A549 (cell line): ENCODE data around the gene RBM47. TPM values are rescaled to one million over a fixed set of nuclear protein-coding genes. Genes with fewer than 3 reads are reported as not detected.

Experiments used
- ATAC-seq, 2 experiments: fragments of 200-7000 bp in 1 of 2; fragments of >200 bp in 1 of 2; cut with Nextera tagmentation in 1 of 2; cut with Tn5 transposase in 1 of 2; 3 replicates each; pipeline versions ENCODE4 v1.8.0 to v1.9.1; 2018 to 2020; ENCODE audit warnings: mild to moderate bottlenecking in 1 of 2, moderate library complexity in 1 of 2
- CTCF ChIA-PET: fragments of 300-600 bp; sonication (Branson Sonifier 250); formaldehyde crosslinking; extraction: SDS; loops from one replicate; lab custom pipeline; 2021; ENCODE audit warnings: antibody characterized with exemption, inconsistent platforms; lab: Yijun Ruan, JAX
- POLR2A ChIA-PET: fragments of 350-600 bp; formaldehyde crosslinking; extraction: SDS; loops from one replicate; lab custom pipeline; 2021; ENCODE audit warnings: antibody characterized with exemption, inconsistent platforms; lab: Yijun Ruan, JAX
- DNase-seq, 2 experiments: peaks; one replicate each; pipeline versions ENCODE4 v3.0.0 to v3.0.0-alpha.2; 2011 to 2016; ENCODE audit warnings: low read depth in 1 of 2, low spot score in 1 of 2
- FAIRE-seq: peaks from 2 replicates; lab custom pipeline; 2011; peaks lifted over from hg19 to GRCh38; lab: Jason Lieb, UNC
- H3K27ac ChIP-seq, 2 experiments: fragments of >200 bp; sonication (Bioruptor Twin); formaldehyde crosslinking; 3 replicates each; pipeline ENCODE4 v1.5.1; 2016 to 2017
- H3K4me1 ChIP-seq: fragments of >200 bp; sonication (Bioruptor Twin); formaldehyde crosslinking; 3 replicates; pipeline ENCODE4 v1.6.1; 2016
- H3K4me2 ChIP-seq: fragments of >200 bp; sonication (Bioruptor Twin); formaldehyde crosslinking; 3 replicates; pipeline ENCODE4 v1.6.1; 2016
- H3K4me3 ChIP-seq: fragments of >200 bp; sonication (Bioruptor Twin); formaldehyde crosslinking; 3 replicates; pipeline ENCODE4 v1.5.1; 2016
- H3K9me3 ChIP-seq: fragments of >200 bp; sonication (Bioruptor Twin); formaldehyde crosslinking; 3 replicates; pipeline ENCODE4 v1.6.1; 2016
- CEBPB ChIP-seq, 2 experiments: fragments of >200 bp in 1 of 2; sonication (Bioruptor Twin) in 1 of 2; formaldehyde crosslinking in 1 of 2; IDR thresholded peaks; 2 replicates each; pipeline ENCODE4 v1.6.1; 2012 to 2016
- CHD4 ChIP-seq: fragments of 200-600 bp; sonication (generic); IDR thresholded peaks from 2 replicates; pipeline ENCODE4 v1.6.1; 2016; ENCODE audit warnings: antibody characterized with exemption, mild to moderate bottlenecking, borderline replicate concordance
- CTCF ChIP-seq: fragments of >200 bp; sonication (Bioruptor Twin); formaldehyde crosslinking; IDR thresholded peaks from 3 replicates; pipeline ENCODE4 v1.5.1; 2016
- EHF ChIP-seq: fragments of 250-450 bp; sonication (Bioruptor Pico); IDR thresholded peaks from 2 replicates; pipeline ENCODE4 v1.5.0; 2020; ENCODE audit warnings: mild to moderate bottlenecking
- EHMT2 ChIP-seq: fragments of 200-600 bp; sonication (generic); IDR thresholded peaks from 2 replicates; pipeline ENCODE4 v1.6.1; 2016; ENCODE audit warnings: antibody characterized with exemption, low read depth, mild to moderate bottlenecking, moderate library complexity
- ESRRA ChIP-seq: fragments of 150-350 bp; IDR thresholded peaks from 2 replicates; pipeline ENCODE4 v1.6.1; 2014; ENCODE audit warnings: mild to moderate bottlenecking, low read length, borderline replicate concordance
- GATA3 ChIP-seq: IDR thresholded peaks from 2 replicates; pipeline ENCODE4 v1.6.1; 2012; ENCODE audit warnings: borderline replicate concordance
- HES2 ChIP-seq: fragments of >200 bp; sonication (Bioruptor Twin); formaldehyde crosslinking; IDR thresholded peaks from 2 replicates; pipeline ENCODE4 v1.6.1; 2016
- JUNB ChIP-seq: fragments of >200 bp; sonication (Bioruptor Twin); formaldehyde crosslinking; IDR thresholded peaks from 2 replicates; pipeline ENCODE4 v1.6.1; 2016
- MAZ ChIP-seq: fragments of 150-350 bp; IDR thresholded peaks from 2 replicates; pipeline ENCODE4 v1.6.1; 2014; ENCODE audit warnings: antibody characterized with exemption, low read depth, low read length, borderline replicate concordance
- NR3C1 ChIP-seq: fragments of >200 bp; sonication (Bioruptor Twin); formaldehyde crosslinking; IDR thresholded peaks from 3 replicates; pipeline ENCODE4 v1.6.1; 2017
- POLR2A ChIP-seq: IDR thresholded peaks from 2 replicates; pipeline ENCODE4 v1.6.1; 2012; ENCODE audit warnings: mild to moderate bottlenecking, low read length
- RARB ChIP-seq: fragments of 250-450 bp; sonication (Bioruptor Pico); IDR thresholded peaks from 2 replicates; pipeline ENCODE4 v1.8.0; 2021; ENCODE audit warnings: mild to moderate bottlenecking, moderate library complexity
- REST ChIP-seq: fragments of 200-600 bp; sonication (generic); IDR thresholded peaks from 2 replicates; pipeline ENCODE4 v1.6.1; 2016; ENCODE audit warnings: antibody characterized with exemption, mild to moderate bottlenecking, moderate library complexity
- RFX5 ChIP-seq: fragments of 450-650 bp; IDR thresholded peaks from 2 replicates; pipeline ENCODE4 v1.7.1; 2014; ENCODE audit warnings: antibody characterized with exemption, mild to moderate bottlenecking, moderate library complexity
- SMC3 ChIP-seq: fragments of >200 bp; sonication (Bioruptor Twin); formaldehyde crosslinking; IDR thresholded peaks from 3 replicates; pipeline ENCODE4 v1.6.1; 2018; ENCODE audit warnings: inconsistent platforms
- TFCP2L1 ChIP-seq: fragments of 250-450 bp; sonication (Bioruptor Pico); IDR thresholded peaks from 2 replicates; pipeline ENCODE4 v1.5.0; 2021; ENCODE audit warnings: mild to moderate bottlenecking
- TP53 ChIP-seq: fragments of 250-450 bp; sonication (Bioruptor Pico); IDR thresholded peaks from 2 replicates; pipeline ENCODE4 v1.5.0; 2021; ENCODE audit warnings: mild to moderate bottlenecking, moderate library complexity
- ZC3H11A ChIP-seq: fragments of 450-650 bp; IDR thresholded peaks from 2 replicates; pipeline ENCODE4 v1.6.1; 2014; ENCODE audit warnings: antibody characterized with exemption, mild to moderate bottlenecking
- ZNF302 ChIP-seq: fragments of 250-450 bp; sonication (Bioruptor Pico); IDR thresholded peaks from 2 replicates; pipeline ENCODE4 v1.9.0; 2021; ENCODE audit warnings: inconsistent platforms, mild to moderate bottlenecking, moderate library complexity
- WGBS: methylation state at CpG from one replicate; pipeline ENCODE4 v1.1.6; 2017; ENCODE audit errors: missing lambda C conversion rate; 5-methylcytosine and 5-hydroxymethylcytosine counted together
- polyA plus RNA-seq, 4 experiments: library from polyadenylated mRNA; depleted of rRNA in 3 of 4; stranded (reverse); fragments of >200 nt; fragmentation: RNase III in 1 of 4; extraction: RNeasy Plus Mini Kit Qiagen cat#74134 plus additional on column Dnase treatment in 1 of 4; gene quantifications; 2 replicates in 3 of 4; 3 replicates in 1 of 4; pipeline ENCODE4 v1.2.3, GENCODE V29; 2011 to 2017
- TF ChIP-seq, protein P1 (sequence below): fragments of 250-450 bp; sonication (Bioruptor Pico); IDR thresholded peaks from 2 replicates; pipeline ENCODE4 v1.5.0; 2021; ENCODE audit warnings: mild to moderate bottlenecking, moderate library complexity, borderline replicate concordance
- TF ChIP-seq, protein P2 (sequence below): IDR thresholded peaks from 2 replicates; pipeline ENCODE4 v1.6.1; 2012; ENCODE audit warnings: low read depth, borderline replicate concordance
- TF ChIP-seq, protein P3 (sequence below): fragments of 450-650 bp; IDR thresholded peaks from 2 replicates; pipeline ENCODE4 v1.6.1; 2014; ENCODE audit warnings: antibody characterized with exemption

The RBM47 gene
- polyA plus RNA-seq, 2 of the 4 experiments (the other 2 are of a cell fraction) = 38.1 to 43.3 TPM

- TF ChIP-seq ESRRA (no peak), CTCF (no peak), GATA3 (no peak), CEBPB (IDR thresholded peaks at IDR 0.05) (no peak), ZC3H11A (no peak)
- TF ChIP-seq, protein P1, sequence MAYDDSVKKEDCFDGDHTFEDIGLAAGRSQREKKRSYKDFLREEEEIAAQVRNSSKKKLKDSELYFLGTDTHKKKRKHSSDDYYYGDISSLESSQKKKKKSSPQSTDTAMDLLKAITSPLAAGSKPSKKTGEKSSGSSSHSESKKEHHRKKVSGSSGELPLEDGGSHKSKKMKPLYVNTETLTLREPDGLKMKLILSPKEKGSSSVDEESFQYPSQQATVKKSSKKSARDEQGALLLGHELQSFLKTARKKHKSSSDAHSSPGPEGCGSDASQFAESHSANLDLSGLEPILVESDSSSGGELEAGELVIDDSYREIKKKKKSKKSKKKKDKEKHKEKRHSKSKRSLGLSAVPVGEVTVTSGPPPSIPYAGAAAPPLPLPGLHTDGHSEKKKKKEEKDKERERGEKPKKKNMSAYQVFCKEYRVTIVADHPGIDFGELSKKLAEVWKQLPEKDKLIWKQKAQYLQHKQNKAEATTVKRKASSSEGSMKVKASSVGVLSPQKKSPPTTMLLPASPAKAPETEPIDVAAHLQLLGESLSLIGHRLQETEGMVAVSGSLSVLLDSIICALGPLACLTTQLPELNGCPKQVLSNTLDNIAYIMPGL (CRISPR knock-in tag) = no peak
- TF ChIP-seq, all 56 proteins: peak for 0
- Histone ChIP-seq H3K4me1 (peaks cover 5% of the 10 kb centered on the region; the same call in 2 of the 3 replicates), H3K9me3 (peaks cover 10% of the 10 kb centered on the region; the same call in 2 of the 3 replicates), H3K4me2 (no peak overlapping the region), H3K27ac (no peak overlapping the region), H3K4me3 (no peak overlapping the region)
- DNase-seq = no peak
- ATAC-seq = no peak
- CTCF ChIA-PET = no interaction called here
- POLR2A ChIA-PET = no interaction called here
- 89% methylated on average over 4 of the region's 4 CpGs for WGBS
- no peak for FAIRE-seq
These were observed 223.3 kb downstream of the RBM47 start for GRCh38 chr4:40406340-40406739.

GRCh38 chr4:40405193-40405592 lies 224.5 kb downstream of the RBM47 start:
- no peak for FAIRE-seq
- peaks cover 10% of the 10 kb centered on the region; the same call in 2 of the 3 replicates for H3K9me3 ChIP-seq
- no peak for ATAC-seq
- 86% methylated on average over 4 of the region's 4 CpGs for WGBS
- CTCF ChIA-PET = no interaction called here
- TF ChIP-seq JUNB (no peak), EHMT2 (no peak), CHD4 (no peak), CEBPB (IDR thresholded peaks at IDR 0.05) (no peak), EHF (CRISPR knock-in tag) (no peak), MAZ (no peak), NR3C1 (no peak), HES2 (no peak), ZNF302 (CRISPR knock-in tag) (no peak), TP53 (CRISPR knock-in tag) (no peak)
- TF ChIP-seq, protein P1 (CRISPR knock-in tag) = no peak
- TF ChIP-seq, protein P2, sequence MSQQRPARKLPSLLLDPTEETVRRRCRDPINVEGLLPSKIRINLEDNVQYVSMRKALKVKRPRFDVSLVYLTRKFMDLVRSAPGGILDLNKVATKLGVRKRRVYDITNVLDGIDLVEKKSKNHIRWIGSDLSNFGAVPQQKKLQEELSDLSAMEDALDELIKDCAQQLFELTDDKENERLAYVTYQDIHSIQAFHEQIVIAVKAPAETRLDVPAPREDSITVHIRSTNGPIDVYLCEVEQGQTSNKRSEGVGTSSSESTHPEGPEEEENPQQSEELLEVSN = no peak
- no peak overlapping the region for H3K4me3 ChIP-seq
- peaks cover 5% of the 10 kb centered on the region; the same call in 2 of the 3 replicates for H3K4me1 ChIP-seq
- no peak overlapping the region for H3K27ac ChIP-seq
- POLR2A ChIA-PET = no interaction called here
- no peak overlapping the region for H3K4me2 ChIP-seq
- no peak for DNase-seq

DNA sequence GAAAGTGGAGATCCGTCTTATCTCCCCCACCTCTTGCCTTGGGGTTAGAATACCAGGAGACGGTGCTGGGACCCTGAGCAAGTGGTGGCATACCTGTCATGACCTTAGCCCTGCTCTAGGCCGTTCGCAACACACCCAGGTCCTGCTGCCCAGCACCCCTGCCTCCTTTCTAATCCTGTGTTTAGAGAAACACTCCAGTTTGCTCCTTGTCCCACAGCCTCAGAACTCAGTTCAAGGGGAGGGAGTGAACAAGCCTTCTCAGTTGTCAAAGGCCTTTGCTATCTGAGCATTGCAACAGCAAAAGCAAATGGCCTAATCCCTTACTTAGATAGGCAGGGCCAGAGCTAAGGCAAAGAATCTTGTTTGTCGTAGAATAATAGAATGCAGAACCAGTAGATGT lies 226.6 kb downstream of the RBM47 start:
- H3K4me2 ChIP-seq = no peak overlapping the region
- 90% methylated on average over 5 of the region's 5 CpGs for WGBS
- POLR2A ChIA-PET = no interaction called here
- H3K4me3 ChIP-seq = no peak overlapping the region
- DNase-seq (no peak), FAIRE-seq (no peak), ATAC-seq (no peak)
- peaks cover 10% of the 10 kb centered on the region; the same call in 2 of the 3 replicates for H3K9me3 ChIP-seq
- no peak overlapping the region for H3K27ac ChIP-seq
- CTCF ChIA-PET = no interaction called here
- peaks cover 5% of the 10 kb centered on the region; the same call in 2 of the 3 replicates for H3K4me1 ChIP-seq
- TF ChIP-seq TP53 (CRISPR knock-in tag) (no peak), ESRRA (no peak), REST (no peak), SMC3 (no peak), TFCP2L1 (CRISPR knock-in tag) (no peak), POLR2A (no peak), RFX5 (no peak), RARB (no peak)
- TF ChIP-seq, protein P3, sequence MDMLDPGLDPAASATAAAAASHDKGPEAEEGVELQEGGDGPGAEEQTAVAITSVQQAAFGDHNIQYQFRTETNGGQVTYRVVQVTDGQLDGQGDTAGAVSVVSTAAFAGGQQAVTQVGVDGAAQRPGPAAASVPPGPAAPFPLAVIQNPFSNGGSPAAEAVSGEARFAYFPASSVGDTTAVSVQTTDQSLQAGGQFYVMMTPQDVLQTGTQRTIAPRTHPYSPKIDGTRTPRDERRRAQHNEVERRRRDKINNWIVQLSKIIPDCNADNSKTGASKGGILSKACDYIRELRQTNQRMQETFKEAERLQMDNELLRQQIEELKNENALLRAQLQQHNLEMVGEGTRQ = no peak
